Upper lobe of right lung (tissue), 1 donor: Measurements from ENCODE around the gene SCGB1C2. TPM values are rescaled to one million over a fixed set of nuclear protein-coding genes. Genes with fewer than 3 reads are reported as not detected.

ENCODE experiments used
- ATAC-seq: fragments of 200-7000 bp; cut with Tn5 transposase; one replicate; pipeline ENCODE4 v1.9.1; 2020; ENCODE audit warnings: mild to moderate bottlenecking, moderate library complexity
- DNase-seq: peaks from one replicate; pipeline ENCODE4 v3.0.0-alpha.2; 2020
- H3K27ac ChIP-seq: fragments of 200-600 bp; one replicate; pipeline ENCODE4 v1.8.0; 2022
- H3K27me3 ChIP-seq: fragments of 200-600 bp; one replicate; pipeline ENCODE4 v1.8.0; 2022; ENCODE audit warnings: mild to moderate bottlenecking
- H3K36me3 ChIP-seq: fragments of 200-600 bp; one replicate; pipeline ENCODE4 v1.8.0; 2022
- H3K4me1 ChIP-seq: fragments of 200-600 bp; one replicate; pipeline ENCODE4 v1.8.0; 2022
- H3K4me3 ChIP-seq: fragments of 200-600 bp; one replicate; pipeline ENCODE4 v1.8.0; 2022; ENCODE audit warnings: mild to moderate bottlenecking
- H3K9me3 ChIP-seq: fragments of 200-600 bp; one replicate; pipeline ENCODE4 v1.8.0; 2022
- intact Hi-C: fragments of 100-400 bp; cut with DNase I; formaldehyde crosslinking; loops from one replicate; pipeline ENCODE4 v1.11.0; 2022
- total RNA-seq: library from RNA; stranded (reverse); fragmentation: NEBNext Ultra II Directional; extraction: Animal tissue kit (Norgen Biotek cat#: 25700); gene quantifications from one replicate; pipeline ENCODE4 v1.2.1, GENCODE V29; 2021
- TF ChIP-seq, protein P1 (sequence below): fragments of 200-600 bp; IDR thresholded peaks from one replicate; pipeline ENCODE4 v1.8.0; 2022; ENCODE audit warnings: antibody characterized with exemption
- donor health status: DM: no; HTN: yes; CAD: no; lungs with severe emphysema.

The SCGB1C2 gene
- total RNA-seq, 1 donor from 2014 or later = not detected

DNA sequence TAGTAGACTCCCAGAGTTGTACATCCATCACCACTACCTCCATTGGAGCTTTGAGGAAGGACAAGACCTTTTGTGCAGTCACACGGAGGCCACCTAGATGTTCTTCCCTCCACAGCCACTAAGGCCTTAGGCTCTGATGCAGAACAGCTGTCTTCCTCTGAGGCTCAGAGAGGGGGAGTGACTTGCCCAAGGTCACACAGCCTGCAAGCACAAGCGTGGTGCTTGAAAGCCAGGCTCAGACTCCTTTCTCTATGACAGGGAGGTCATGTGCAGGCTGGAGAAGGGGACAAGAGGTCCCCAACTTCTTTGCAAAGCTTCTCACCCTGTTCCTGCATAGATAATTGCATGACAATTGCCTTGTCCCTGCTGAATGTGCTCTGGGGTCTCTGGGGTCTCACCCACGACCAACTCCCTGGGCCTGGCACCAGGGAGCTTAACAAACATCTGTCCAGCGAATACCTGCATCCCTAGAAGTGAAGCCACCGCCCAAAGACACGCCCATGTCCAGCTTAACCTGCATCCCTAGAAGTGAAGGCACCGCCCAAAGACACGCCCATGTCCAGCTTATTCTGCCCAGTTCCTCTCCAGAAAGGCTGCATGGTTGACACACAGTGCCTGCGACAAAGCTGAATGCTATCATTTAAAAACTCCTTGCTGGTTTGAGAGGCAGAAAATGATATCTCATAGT, 12.7 kb downstream of the SCGB1C2 start:
- Histone ChIP-seq H3K27ac (no peak overlapping the region), H3K4me1 (no peaks in the 10 kb centered on the region), H3K27me3 (no peaks in the 10 kb centered on the region), H3K9me3 (no peaks in the 10 kb centered on the region), H3K4me3 (no peak overlapping the region), H3K36me3 (no peaks in the 10 kb centered on the region)
- ATAC-seq = no peak
- intact Hi-C loops = no loop called here
- TF ChIP-seq, protein P1, sequence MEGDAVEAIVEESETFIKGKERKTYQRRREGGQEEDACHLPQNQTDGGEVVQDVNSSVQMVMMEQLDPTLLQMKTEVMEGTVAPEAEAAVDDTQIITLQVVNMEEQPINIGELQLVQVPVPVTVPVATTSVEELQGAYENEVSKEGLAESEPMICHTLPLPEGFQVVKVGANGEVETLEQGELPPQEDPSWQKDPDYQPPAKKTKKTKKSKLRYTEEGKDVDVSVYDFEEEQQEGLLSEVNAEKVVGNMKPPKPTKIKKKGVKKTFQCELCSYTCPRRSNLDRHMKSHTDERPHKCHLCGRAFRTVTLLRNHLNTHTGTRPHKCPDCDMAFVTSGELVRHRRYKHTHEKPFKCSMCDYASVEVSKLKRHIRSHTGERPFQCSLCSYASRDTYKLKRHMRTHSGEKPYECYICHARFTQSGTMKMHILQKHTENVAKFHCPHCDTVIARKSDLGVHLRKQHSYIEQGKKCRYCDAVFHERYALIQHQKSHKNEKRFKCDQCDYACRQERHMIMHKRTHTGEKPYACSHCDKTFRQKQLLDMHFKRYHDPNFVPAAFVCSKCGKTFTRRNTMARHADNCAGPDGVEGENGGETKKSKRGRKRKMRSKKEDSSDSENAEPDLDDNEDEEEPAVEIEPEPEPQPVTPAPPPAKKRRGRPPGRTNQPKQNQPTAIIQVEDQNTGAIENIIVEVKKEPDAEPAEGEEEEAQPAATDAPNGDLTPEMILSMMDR = no peak
- peak; percentile 56 for DNase-seq

DNA sequence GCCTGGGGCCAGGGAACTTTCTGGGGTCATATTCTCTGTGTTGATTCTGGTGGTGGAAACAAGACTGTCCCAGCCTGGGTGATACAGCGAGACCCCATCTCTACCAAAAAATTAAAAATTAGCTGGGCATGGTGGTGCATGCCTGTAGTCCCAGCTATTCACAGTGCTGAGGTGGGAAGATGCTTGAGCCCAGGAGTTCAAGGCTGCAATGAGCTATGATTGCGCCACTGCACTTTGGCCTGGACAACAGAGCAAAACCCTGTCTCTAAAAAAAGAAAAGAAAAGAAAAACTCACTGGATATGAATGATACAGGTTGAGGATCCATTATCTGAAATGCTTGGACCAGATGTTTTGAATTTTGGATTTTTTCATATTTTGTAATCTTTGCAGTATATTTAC, 13.6 kb downstream of the SCGB1C2 start:
- no peak overlapping the region for H3K27ac ChIP-seq
- intact Hi-C loops = no loop called here
- H3K9me3 ChIP-seq = no peaks in the 10 kb centered on the region
- H3K4me3 ChIP-seq = no peak overlapping the region
- TF ChIP-seq, protein P1 = no peak
- no peaks in the 10 kb centered on the region for H3K36me3 ChIP-seq
- H3K27me3 ChIP-seq = no peaks in the 10 kb centered on the region
- no peak for DNase-seq
- no peaks in the 10 kb centered on the region for H3K4me1 ChIP-seq
- ATAC-seq = no peak

DNA sequence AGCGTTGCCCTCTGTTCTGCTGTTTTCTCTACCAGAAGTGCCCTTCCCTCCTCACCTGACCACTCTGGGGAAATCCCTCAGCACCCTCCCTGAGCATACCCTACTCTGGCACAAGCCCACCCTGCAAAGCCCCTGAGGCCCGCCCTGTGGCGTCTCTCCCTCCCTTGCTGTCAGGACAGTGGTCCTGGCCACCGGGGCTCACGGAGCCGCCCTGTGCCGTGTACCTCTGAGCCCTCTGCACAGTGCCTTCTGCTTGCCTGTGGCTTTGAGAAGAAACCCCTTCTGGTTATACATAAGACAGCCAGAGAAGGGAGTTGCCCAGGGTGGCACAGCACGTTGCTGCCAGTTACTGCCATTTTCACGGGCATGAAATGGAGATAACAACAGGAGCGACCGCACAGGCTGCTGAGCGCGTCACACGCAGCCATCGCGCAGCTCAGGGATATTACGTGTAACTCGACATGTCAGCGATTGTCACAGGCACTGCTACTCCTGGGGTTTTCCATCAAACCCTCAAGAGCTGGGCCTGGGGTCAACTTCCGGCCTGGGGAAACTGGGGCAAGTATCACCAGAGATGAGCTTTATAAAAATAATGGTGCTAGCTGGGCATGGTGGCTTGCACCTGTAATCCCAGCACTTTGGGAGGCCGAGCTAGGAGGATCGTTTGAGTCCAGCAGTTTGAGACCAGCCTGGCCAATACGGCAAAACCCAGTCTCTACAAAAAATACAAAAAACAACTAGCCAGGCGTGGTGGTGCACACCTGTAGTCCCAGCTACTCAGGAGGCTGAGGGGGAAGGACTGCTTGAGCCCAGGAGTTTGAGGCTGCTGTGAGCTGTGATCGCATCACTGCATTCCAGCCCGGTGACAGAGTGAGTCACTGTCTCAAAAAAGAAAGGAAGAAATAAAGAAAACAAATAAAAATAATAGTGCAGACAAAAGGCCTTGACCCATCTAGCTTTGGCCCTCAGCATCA, 14.8 kb downstream of the SCGB1C2 start:
- DNase-seq (peak; percentile 40), ATAC-seq (no peak)
- intact Hi-C loops = no loop called here
- Histone ChIP-seq H3K4me1 (no peaks in the 10 kb centered on the region), H3K36me3 (no peaks in the 10 kb centered on the region), H3K4me3 (no peak overlapping the region), H3K27ac (no peak overlapping the region), H3K27me3 (no peaks in the 10 kb centered on the region), H3K9me3 (no peaks in the 10 kb centered on the region)
- TF ChIP-seq, protein P1 = no peak

DNA sequence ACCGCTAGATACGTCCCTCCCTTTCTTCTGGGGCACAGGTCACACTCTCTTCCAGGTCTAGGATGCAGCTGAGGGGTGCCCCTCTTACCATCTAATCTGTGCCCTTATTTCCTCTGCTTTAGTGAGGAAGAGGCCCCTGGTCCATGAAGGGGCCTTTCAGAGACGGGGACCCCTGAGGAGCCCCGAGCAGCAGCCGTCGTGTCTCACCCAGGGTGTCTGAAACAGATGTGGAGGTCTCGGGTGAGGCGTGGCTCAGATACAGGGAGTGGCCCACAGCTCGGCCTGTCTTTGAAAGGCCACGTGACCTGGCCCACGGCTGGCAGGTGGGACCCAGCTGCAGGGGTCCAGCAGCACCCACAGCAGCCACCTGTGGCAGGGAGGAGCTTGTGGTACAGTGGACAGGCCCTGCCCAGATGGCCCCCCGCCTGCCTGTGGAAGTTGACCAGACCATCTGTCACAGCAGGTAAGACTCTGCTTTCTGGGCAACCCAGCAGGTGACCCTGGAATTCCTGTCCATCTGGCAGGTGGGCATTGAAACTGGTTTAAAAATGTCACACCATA, 15.6 kb downstream of the SCGB1C2 start:
- ATAC-seq (no peak), DNase-seq (peak; percentile 56)
- no peaks in the 10 kb centered on the region for H3K4me1 ChIP-seq
- H3K9me3 ChIP-seq = no peaks in the 10 kb centered on the region
- no peaks in the 10 kb centered on the region for H3K27me3 ChIP-seq
- H3K36me3 ChIP-seq = no peaks in the 10 kb centered on the region
- intact Hi-C loops = no loop called here
- TF ChIP-seq, protein P1 = no peak
- H3K27ac ChIP-seq = no peak overlapping the region
- H3K4me3 ChIP-seq = no peak overlapping the region

DNA sequence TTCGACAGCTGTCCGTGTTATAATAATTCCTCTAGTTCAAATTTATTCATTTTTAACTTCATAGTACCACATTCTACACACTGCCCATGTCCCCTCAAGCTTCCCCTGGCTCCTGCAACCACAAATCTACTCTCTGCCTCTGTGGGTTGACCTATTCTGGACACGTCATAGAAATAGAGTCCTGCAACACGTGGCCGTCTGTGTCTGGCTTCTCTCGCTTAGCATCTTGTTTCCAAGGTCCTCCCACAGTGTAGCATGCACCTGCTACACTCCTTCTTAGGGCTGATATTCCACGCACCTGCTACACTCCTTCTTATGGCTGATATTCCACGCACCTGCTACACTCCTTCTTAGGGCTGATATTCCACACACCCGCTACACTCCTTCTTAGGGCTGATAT, 16.5 kb downstream of the SCGB1C2 start:
- Histone ChIP-seq H3K27ac (no peak overlapping the region), H3K27me3 (no peaks in the 10 kb centered on the region), H3K9me3 (no peaks in the 10 kb centered on the region), H3K4me3 (no peak overlapping the region), H3K4me1 (no peaks in the 10 kb centered on the region), H3K36me3 (no peaks in the 10 kb centered on the region)
- intact Hi-C loops = no loop called here
- DNase-seq (peak; percentile 21), ATAC-seq (no peak)
- TF ChIP-seq, protein P1 = no peak
